ENCODE results near the gene LYRM4. TPM values are rescaled to one million over a fixed set of nuclear protein-coding genes. Genes with fewer than 3 reads are reported as not detected.
A peak's percentile ranks its signal among the peaks of the same experiment; 100 is the strongest.
"Not testable (repeated sequence)": the region's sequence is repeated elsewhere in the genome, so short reads cannot be mapped to it uniquely, and the experiment has no call there.

Gene LYRM4
- total RNA-seq, 1 donor from 2014 or later: 34.4 TPM

GRCh38 chr6:5067305-5067704 is 193.4 kb downstream of the LYRM4 start:
- DNase-seq (ENCODE audit: low spot score, unreplicated experiment): no peak
- no peak overlapping the region for H3K4me3 Mint-ChIP-seq (ENCODE audit: low read depth)
- peaks cover 4% of the 10 kb centered on the region for H3K4me1 Mint-ChIP-seq (ENCODE audit: low read depth)
- no peaks in the 10 kb centered on the region for H3K9me3 Mint-ChIP-seq (ENCODE audit: low read depth)
- H3K27me3 Mint-ChIP-seq: no peaks in the 10 kb centered on the region
- no peak for TF ChIP-seq CTCF (IDR thresholded peaks at IDR 0.05; ENCODE audit: unreplicated experiment)
- H3K36me3 Mint-ChIP-seq (ENCODE audit: insufficient read depth): no peaks in the 10 kb centered on the region
- peak overlapping the region; percentile 71 for H3K27ac Mint-ChIP-seq

GRCh38 chr6:5066456-5067093 is 194.2 kb downstream of the LYRM4 start:
- Mint-ChIP-seq H3K27me3 (no peaks in the 10 kb centered on the region), H3K4me3 (ENCODE audit: low read depth) (no peak overlapping the region), H3K27ac (no peak overlapping the region), H3K9me3 (ENCODE audit: low read depth) (no peaks in the 10 kb centered on the region), H3K36me3 (ENCODE audit: insufficient read depth) (no peaks in the 10 kb centered on the region), H3K4me1 (ENCODE audit: low read depth) (peaks cover 4% of the 10 kb centered on the region)
- DNase-seq (ENCODE audit: low spot score, unreplicated experiment): no peak
- no peak for TF ChIP-seq CTCF (IDR thresholded peaks at IDR 0.05; ENCODE audit: unreplicated experiment)

GRCh38 chr6:5063617-5064016 is 197.1 kb downstream of the LYRM4 start:
- H3K4me3 Mint-ChIP-seq (ENCODE audit: low read depth): no peak overlapping the region
- H3K4me1 Mint-ChIP-seq (ENCODE audit: low read depth): peaks cover 4% of the 10 kb centered on the region
- no peaks in the 10 kb centered on the region for H3K9me3 Mint-ChIP-seq (ENCODE audit: low read depth)
- H3K27ac Mint-ChIP-seq: no peak overlapping the region
- H3K36me3 Mint-ChIP-seq (ENCODE audit: insufficient read depth): no peaks in the 10 kb centered on the region
- H3K27me3 Mint-ChIP-seq: no peaks in the 10 kb centered on the region
- no peak for DNase-seq (ENCODE audit: low spot score, unreplicated experiment)
- no peak for TF ChIP-seq CTCF (IDR thresholded peaks at IDR 0.05; ENCODE audit: unreplicated experiment)

- no peak for DNase-seq (ENCODE audit: low spot score, unreplicated experiment)
- H3K36me3 Mint-ChIP-seq (ENCODE audit: insufficient read depth): no peaks in the 10 kb centered on the region
- no peak for TF ChIP-seq CTCF (IDR thresholded peaks at IDR 0.05; ENCODE audit: unreplicated experiment)
- no peaks in the 10 kb centered on the region for H3K4me1 Mint-ChIP-seq (ENCODE audit: low read depth)
- no peak overlapping the region for H3K27ac Mint-ChIP-seq
- no peak overlapping the region for H3K4me3 Mint-ChIP-seq (ENCODE audit: low read depth)
- no peaks in the 10 kb centered on the region for H3K9me3 Mint-ChIP-seq (ENCODE audit: low read depth)
- H3K27me3 Mint-ChIP-seq: no peaks in the 10 kb centered on the region
These were observed 199.6 kb downstream of the LYRM4 start for GRCh38 chr6:5061152-5061551.

- not testable (repeated sequence) for H3K36me3 Mint-ChIP-seq (ENCODE audit: insufficient read depth); H3K4me3 Mint-ChIP-seq (ENCODE audit: low read depth); H3K4me1 Mint-ChIP-seq (ENCODE audit: low read depth); DNase-seq (ENCODE audit: low spot score, unreplicated experiment); H3K27ac Mint-ChIP-seq; H3K9me3 Mint-ChIP-seq (ENCODE audit: low read depth); H3K27me3 Mint-ChIP-seq
These were observed 200.3 kb downstream of the LYRM4 start for GRCh38 chr6:5060439-5060838.
